SK-N-SH (cell line): Measurements from ENCODE around the gene TM6SF1. TPM values are rescaled to one million over a fixed set of nuclear protein-coding genes. Genes with fewer than 3 reads are reported as not detected.
A peak's percentile ranks its signal among the peaks of the same experiment; 100 is the strongest.

Experiments
- CTCF ChIA-PET: fragments of 300-600, 350-600 bp; formaldehyde crosslinking; extraction: SDS; loops from one replicate; lab custom pipeline; 2021; lab: Yijun Ruan, JAX
- POLR2A ChIA-PET: fragments of 350-600 bp; sonication (Branson Sonifier 250); formaldehyde crosslinking; extraction: SDS; loops from one replicate; lab custom pipeline; 2020; ENCODE audit warnings: antibody characterized with exemption, inconsistent platforms; lab: Yijun Ruan, JAX
- DNase-seq: peaks from one replicate; pipeline ENCODE4 v3.0.0; 2012
- H2AFZ ChIP-seq: fragments of 200-600 bp; sonication (generic); 2 replicates; pipeline ENCODE4 v1.8.1; 2016; ENCODE audit warnings: antibody characterized with exemption, mild to moderate bottlenecking, low read depth
- H3F3A ChIP-seq: fragments of 200-600 bp; sonication (generic); replicated peaks from 2 replicates; pipeline ENCODE3; 2016; ENCODE audit warnings: antibody characterized with exemption, mild to moderate bottlenecking; ENCODE audit not compliant: insufficient read depth
- H3K27ac ChIP-seq, 2 experiments: fragments of 200-500 bp in 1 of 2; fragments of 200-600 bp in 1 of 2; sonication (Bioruptor generic) in 1 of 2; sonication (generic), shearing (Covaris generic) in 1 of 2; 2 replicates each; pipeline versions ENCODE4 v1.5.1 to v1.6.1; 2014 to 2016; ENCODE audit warnings: low read depth in 2 of 2, inconsistent platforms in 1 of 2, low read length in 1 of 2, mild to moderate bottlenecking in 1 of 2, mixed read lengths in 1 of 2
- H3K27me3 ChIP-seq: fragments of 200-600 bp; sonication (generic), shearing (Covaris generic); 2 replicates; pipeline ENCODE4 v1.6.1; 2016; ENCODE audit warnings: mixed run types; ENCODE audit not compliant: insufficient read depth
- H3K36me3 ChIP-seq, 2 experiments: fragments of 200-500 bp in 1 of 2; fragments of 200-600 bp in 1 of 2; sonication (Bioruptor generic) in 1 of 2; sonication (generic) in 1 of 2; replicated peaks in 1 of 2; 2 replicates each; pipeline versions ENCODE3 to v1.5.1; 2014 to 2016; ENCODE audit warnings: low read length in 1 of 2, mild to moderate bottlenecking in 1 of 2; ENCODE audit not compliant: insufficient read depth in 2 of 2, control insufficient read depth in 1 of 2
- H3K4me1 ChIP-seq, 2 experiments: fragments of 200-500 bp in 1 of 2; fragments of 200-600 bp in 1 of 2; sonication (Bioruptor generic) in 1 of 2; sonication (generic), shearing (Covaris generic) in 1 of 2; 2 replicates each; pipeline versions ENCODE4 v1.5.1 to v1.6.1; 2014 to 2016; ENCODE audit warnings: low read depth in 1 of 2, low read length in 1 of 2, mixed run types in 1 of 2; ENCODE audit not compliant: insufficient read depth in 2 of 2, control insufficient read depth in 1 of 2
- H3K4me2 ChIP-seq: fragments of 200-600 bp; sonication (generic), shearing (Covaris generic); 2 replicates; pipeline ENCODE4 v1.6.1; 2017; ENCODE audit warnings: mixed run types
- H3K4me3 ChIP-seq, 2 experiments: fragments of 200-500 bp in 1 of 2; fragments of 200-600 bp in 1 of 2; sonication (Bioruptor generic) in 1 of 2; sonication (generic), shearing (Covaris generic) in 1 of 2; 2 replicates each; pipeline versions ENCODE4 v1.5.1 to v1.8.1; 2014 to 2016; ENCODE audit warnings: low read depth in 2 of 2, inconsistent platforms in 1 of 2, low read length in 1 of 2, mild to moderate bottlenecking in 1 of 2, mixed read lengths in 1 of 2, moderate library complexity in 1 of 2
- H3K79me2 ChIP-seq: fragments of 200-600 bp; sonication (generic); 2 replicates; pipeline ENCODE4 v1.8.1; 2017; ENCODE audit warnings: mild to moderate bottlenecking; ENCODE audit not compliant: insufficient read depth
- H3K9ac ChIP-seq: fragments of 200-600 bp; sonication (generic); 2 replicates; pipeline ENCODE4 v1.6.1; 2017; ENCODE audit warnings: mixed run types
- H3K9me2 ChIP-seq: fragments of 200-600 bp; sonication (generic); 2 replicates; pipeline ENCODE4 v1.6.1; 2017; ENCODE audit warnings: mixed run types
- H3K9me3 ChIP-seq: fragments of 200-600 bp; sonication (generic); 2 replicates; pipeline ENCODE4 v1.6.1; 2017; ENCODE audit warnings: mixed run types, mild to moderate bottlenecking, moderate library complexity
- H4K20me1 ChIP-seq: fragments of 200-600 bp; sonication (generic); 2 replicates; pipeline ENCODE4 v1.6.1; 2017; ENCODE audit warnings: mild to moderate bottlenecking, mixed run types; ENCODE audit not compliant: insufficient read depth
- CHD2 ChIP-seq: fragments of 150-350 bp; IDR thresholded peaks from 2 replicates; pipeline ENCODE4 v1.6.1; 2018; ENCODE audit warnings: low read length; ENCODE audit not compliant: partially characterized antibody
- FOSL2 ChIP-seq: IDR thresholded peaks from 2 replicates; pipeline ENCODE4 v1.4.0; 2012; ENCODE audit warnings: low read depth, mild to moderate bottlenecking, moderate library complexity, borderline replicate concordance
- FOXJ3 ChIP-seq: sonication (generic); formaldehyde crosslinking; IDR thresholded peaks from 2 replicates; pipeline ENCODE4 v1.5.1; 2020; ENCODE audit warnings: mild to moderate bottlenecking, missing genetic modification reagents
- GABPA ChIP-seq: IDR thresholded peaks from 2 replicates; pipeline ENCODE4 v1.4.0; 2012; ENCODE audit warnings: low read depth, mild to moderate bottlenecking
- GATA2 ChIP-seq: sonication (generic); formaldehyde crosslinking; IDR thresholded peaks from 2 replicates; pipeline ENCODE4 v1.5.0; 2020; ENCODE audit warnings: mild to moderate bottlenecking, missing genetic modification reagents
- POLR2AphosphoS5 ChIP-seq: IDR thresholded peaks from 2 replicates; pipeline ENCODE4 v1.6.1; 2012; ENCODE audit warnings: low read depth, low read length
- RAD21 ChIP-seq: IDR thresholded peaks from 2 replicates; pipeline ENCODE4 v1.6.1; 2012; ENCODE audit warnings: mild to moderate bottlenecking, low read length
- SMC3 ChIP-seq: IDR thresholded peaks from 2 replicates; pipeline ENCODE4 v1.6.1; 2012; ENCODE audit warnings: low read depth, low read length, improper control_type of control experiment
- TCF12 ChIP-seq: IDR thresholded peaks from 2 replicates; pipeline ENCODE4 v1.4.0; 2012
- USF2 ChIP-seq: fragments of 150-350 bp; IDR thresholded peaks from 2 replicates; pipeline ENCODE4 v1.6.1; 2017; ENCODE audit warnings: antibody characterized with exemption, low read length, low read depth, borderline replicate concordance
- YY1 ChIP-seq: IDR thresholded peaks from 2 replicates; pipeline ENCODE4 v1.4.0; 2012; ENCODE audit warnings: low read depth, mild to moderate bottlenecking
- WGBS: methylation state at CpG from one replicate; pipeline ENCODE4 v1.1.6; 2017; ENCODE audit warnings: low lambda C conversion rate; 5-methylcytosine and 5-hydroxymethylcytosine counted together
- polyA plus RNA-seq, 3 experiments: library from polyadenylated mRNA; depleted of rRNA; stranded (reverse); fragments of >200 nt; gene quantifications; 2 replicates each; pipeline ENCODE4 v1.2.3, GENCODE V29; 2012

Gene TM6SF1
- polyA plus RNA-seq, 1 of the 3 experiments (the other 2 are of a cell fraction), result 0.12 TPM

- peak overlapping the region; percentile 12; the same call in 1 of the 2 replicates for H3K9ac ChIP-seq
- H2AFZ ChIP-seq, result no peak overlapping the region
- no peaks in the 10 kb centered on the region for H3K27me3 ChIP-seq
- H3K79me2 ChIP-seq, result peaks cover 83% of the 10 kb centered on the region
- H3K27ac ChIP-seq, result peak overlapping the region in 1 of 2 experiments; percentile 71; a peak in 2 of 4 replicates
- CTCF ChIA-PET, result interaction anchor here (1.2 kb wide), 1 partner anchor 64 kb away, joined by 3 read pairs; no protein-coding TSS in a partner anchor
- H4K20me1 ChIP-seq, result no peaks in the 10 kb centered on the region; the same call in 1 of the 2 replicates
- peaks cover 5% of the 10 kb centered on the region; the same call in 1 of the 2 replicates for H3K9me3 ChIP-seq
- H3F3A ChIP-seq, result peaks cover 34% of the 10 kb centered on the region
- no peaks in the 10 kb centered on the region for H3K9me2 ChIP-seq
- 18% methylated on average over 1 of the region's 1 CpG for WGBS
- POLR2A ChIA-PET, result no interaction called here
- H3K36me3 ChIP-seq, result peaks cover 11 to 23% of the 10 kb centered on the region in 2 experiments
- peaks cover 0 to 8% of the 10 kb centered on the region in 2 experiments; a peak in 1 of 4 replicates for H3K4me1 ChIP-seq
- DNase-seq, result no peak
- 0 out of 2 replicates have a peak overlapping the region, but pooled peaks have one; percentile 7 for H3K4me2 ChIP-seq
- TF ChIP-seq FOSL2 (peak; percentile 21; the same call in 1 of the 2 replicates), TCF12 (no peak)
- no peak overlapping the region for H3K4me3 ChIP-seq
Measured at GRCh38 chr15:83164111-83164770, 56.8 kb downstream of the TM6SF1 start.

GRCh38 chr15:83164771-83165404, 57.4 kb downstream of the TM6SF1 start:
- Histone ChIP-seq H3K4me1 (peaks cover 0 to 8% of the 10 kb centered on the region in 2 experiments; a peak in 1 of 4 replicates), H4K20me1 (no peaks in the 10 kb centered on the region; the same call in 1 of the 2 replicates), H3K79me2 (peaks cover 84% of the 10 kb centered on the region), H3F3A (peaks cover 36% of the 10 kb centered on the region), H3K27me3 (no peaks in the 10 kb centered on the region), H3K4me3 (no peak overlapping the region), H3K36me3 (peaks cover 11 to 20% of the 10 kb centered on the region in 2 experiments), H3K27ac (peak overlapping the region in 1 of 2 experiments; percentile 71; a peak in 2 of 4 replicates), H3K4me2 (0 out of 2 replicates have a peak overlapping the region, but pooled peaks have one; percentile 7), H3K9ac (no peak overlapping the region; the same call in 1 of the 2 replicates), H3K9me3 (peaks cover 5% of the 10 kb centered on the region; the same call in 1 of the 2 replicates), H3K9me2 (no peaks in the 10 kb centered on the region), H2AFZ (no peak overlapping the region)
- WGBS, result 80% methylated on average over 4 of the region's 4 CpGs
- POLR2A ChIA-PET, result no interaction called here
- TF ChIP-seq GATA2 (CRISPR knock-in tag), result no peak
- TF ChIP-seq CHD2, result no peak
- TF ChIP-seq FOXJ3 (CRISPR knock-in tag), result no peak
- TF ChIP-seq RAD21, result no peak
- TF ChIP-seq POLR2AphosphoS5, result no peak
- TF ChIP-seq TCF12, result no peak
- CTCF ChIA-PET, result interaction anchor here (1.2 kb wide), 1 partner anchor 65 kb away, joined by 3 read pairs; no protein-coding TSS in a partner anchor
- DNase-seq, result no peak

- Histone ChIP-seq H3K79me2 (peaks cover 87% of the 10 kb centered on the region), H2AFZ (no peak overlapping the region), H4K20me1 (peaks cover 3% of the 10 kb centered on the region), H3F3A (peaks cover 42% of the 10 kb centered on the region), H3K36me3 (peaks cover 11 to 16% of the 10 kb centered on the region in 2 experiments), H3K4me3 (no peak overlapping the region), H3K9me2 (no peaks in the 10 kb centered on the region), H3K4me1 (peaks cover 0 to 6% of the 10 kb centered on the region in 2 experiments; a peak in 1 of 4 replicates), H3K27me3 (no peaks in the 10 kb centered on the region), H3K27ac (no peak overlapping the region), H3K9ac (no peak overlapping the region), H3K4me2 (no peak overlapping the region), H3K9me3 (peaks cover 5% of the 10 kb centered on the region; the same call in 1 of the 2 replicates)
- WGBS, result 93% methylated on average over 3 of the region's 3 CpGs
- no peak for DNase-seq
- ChIA-PET CTCF (no interaction called here), POLR2A (no interaction called here)
- no peak for TF ChIP-seq USF2
- TF ChIP-seq YY1, result no peak
- TF ChIP-seq SMC3, result no peak
- TF ChIP-seq GABPA, result no peak
- no peak for TF ChIP-seq GATA2 (CRISPR knock-in tag)
Measured at GRCh38 chr15:83166218-83166617, 58.8 kb downstream of the TM6SF1 start.
